Measurements from ENCODE around the gene DUOXA2.

GRCh38 chr15:45093013-45093412, 21.1 kb upstream of the DUOXA2 start:
- TF ChIP-seq CTCF (optimal IDR thresholded peaks at IDR 0.05 in 1 of 3, IDR thresholded peaks at IDR 0.05 in 1 of 3, conservative IDR thresholded peaks at IDR 0.05 in 1 of 3; ENCODE audit: extremely low read depth in 1 of 3, insufficient read depth in 2 of 3, low read length in 3 of 3) (no peak), EZH2 (IDR thresholded peaks at IDR 0.05; ENCODE audit: low read length) (no peak)

Measured in keratinocyte (primary cell).